PC-9 (cell line): ENCODE data around the gene RBP5. TPM values are rescaled to one million over a fixed set of nuclear protein-coding genes. Genes with fewer than 3 reads are reported as not detected.

Experiments used
- BruUV-seq: library from RNA; stranded (reverse); fragments of 400-500 nt; replicated peaks from 2 replicates; lab custom pipeline; 2021; lab: Mats Ljungman, UMichigan
- CTCF ChIA-PET: fragments of 300-600 bp; sonication (Branson Sonifier 250); formaldehyde crosslinking; loops from one replicate; lab custom pipeline; 2022; ENCODE audit warnings: antibody characterized with exemption; lab: Charles Lee
- POLR2A ChIA-PET: fragments of 300-600 bp; sonication (Branson Sonifier 250); formaldehyde crosslinking; loops from one replicate; lab custom pipeline; 2022; ENCODE audit warnings: antibody characterized with exemption; ENCODE audit not compliant: unreplicated experiment; lab: Charles Lee
- DNase-seq, 2 experiments: peaks; one replicate each; pipeline versions ENCODE4 v3.0.0 to v3.0.0-alpha.2; 2015 to 2022; ENCODE audit warnings: mixed read lengths in 1 of 2
- H2AFZ ChIP-seq: fragments of 200-600 bp; sonication (generic); 2 replicates; pipeline ENCODE4 v1.8.1; 2017; ENCODE audit warnings: antibody characterized with exemption
- H3F3A ChIP-seq: fragments of 200-600 bp; sonication (generic); 2 replicates; pipeline ENCODE4 v1.8.1; 2017; ENCODE audit warnings: antibody characterized with exemption, mild to moderate bottlenecking, low read depth; ENCODE audit not compliant: insufficient read depth
- H3K27ac ChIP-seq: fragments of 200-600 bp; sonication (generic); 2 replicates; pipeline ENCODE4 v1.6.1; 2016; ENCODE audit warnings: mixed run types
- H3K27me3 ChIP-seq: fragments of 200-600 bp; sonication (generic); 2 replicates; pipeline ENCODE4 v1.6.1; 2016; ENCODE audit warnings: low read depth, mixed run types; ENCODE audit not compliant: insufficient read depth
- H3K36me3 ChIP-seq: fragments of 200-600 bp; sonication (generic); 2 replicates; pipeline ENCODE4 v1.6.1; 2016; ENCODE audit warnings: low read depth, mixed run types
- H3K4me1 ChIP-seq: fragments of 200-600 bp; sonication (generic); replicated peaks from 2 replicates; pipeline ENCODE4 v1.6.1; 2016; ENCODE audit warnings: mixed run types; ENCODE audit not compliant: insufficient read depth
- H3K4me2 ChIP-seq: fragments of 200-600 bp; sonication (generic); 2 replicates; pipeline ENCODE4 v1.6.1; 2017; ENCODE audit warnings: mixed run types
- H3K4me3 ChIP-seq: fragments of 200-600 bp; sonication (generic); 2 replicates; pipeline ENCODE4 v1.6.1; 2016; ENCODE audit warnings: mixed run types
- H3K79me2 ChIP-seq: fragments of 200-600 bp; sonication (generic); 2 replicates; pipeline ENCODE4 v1.6.1; 2017; ENCODE audit warnings: low read depth, mixed run types
- H3K9me2 ChIP-seq: fragments of 200-600 bp; sonication (generic); 2 replicates; pipeline ENCODE4 v1.8.1; 2017; ENCODE audit warnings: mild to moderate bottlenecking; ENCODE audit not compliant: insufficient read depth
- H3K9me3 ChIP-seq: fragments of 200-600 bp; sonication (generic); 2 replicates; pipeline ENCODE4 v1.8.1; 2016; ENCODE audit warnings: low read depth; ENCODE audit not compliant: insufficient read depth
- H4K20me1 ChIP-seq: fragments of 200-600 bp; sonication (generic); 2 replicates; pipeline ENCODE4 v1.8.1; 2017; ENCODE audit not compliant: insufficient read depth
- EZH2 ChIP-seq: fragments of 200-600 bp; sonication (generic); IDR thresholded peaks from 2 replicates; pipeline ENCODE4 v1.8.0; 2017; ENCODE audit warnings: antibody characterized with exemption, low read depth
- intact Hi-C: fragments of 100-400 bp; cut with micrococcal nuclease; formaldehyde crosslinking; loops from one replicate; pipeline ENCODE4 v1.10.0; 2022; ENCODE audit not compliant: unreplicated experiment
- total RNA-seq: library from RNA; stranded (reverse); gene quantifications from 2 replicates; pipeline ENCODE4 v1.2.3, GENCODE V29; 2021
- TF ChIP-seq, protein P1 (sequence below): fragments of 200-600 bp; sonication (generic); conservative IDR thresholded peaks from 2 replicates; pipeline ENCODE4 v1.6.1; 2017; ENCODE audit warnings: mixed run types, antibody characterized with exemption, mild to moderate bottlenecking, moderate library complexity

RBP5 gene
- total RNA-seq, 1 experiment from 2014 or later, result 0.74 TPM

DNA sequence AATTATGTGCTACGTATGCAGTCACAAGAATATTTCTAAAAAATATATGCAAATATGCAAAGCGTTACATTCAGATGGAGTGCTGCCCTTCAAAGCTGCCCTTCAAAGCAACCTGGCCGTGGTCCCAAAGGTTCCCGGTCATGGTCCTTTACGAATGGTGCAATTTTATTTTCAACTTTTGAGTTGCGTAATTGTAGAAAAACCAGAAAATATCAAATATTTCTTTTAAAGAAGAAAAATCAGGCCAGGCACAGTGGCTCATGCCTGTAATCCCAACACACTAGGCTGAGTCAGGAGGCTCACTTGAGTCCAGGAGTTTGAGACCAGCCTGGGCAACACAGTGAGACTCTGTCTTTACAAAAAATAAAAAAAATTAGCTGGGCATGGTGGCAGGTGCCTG is 22.8 kb upstream of the RBP5 start:
- H3K79me2 ChIP-seq, result no peaks in the 10 kb centered on the region

DNA sequence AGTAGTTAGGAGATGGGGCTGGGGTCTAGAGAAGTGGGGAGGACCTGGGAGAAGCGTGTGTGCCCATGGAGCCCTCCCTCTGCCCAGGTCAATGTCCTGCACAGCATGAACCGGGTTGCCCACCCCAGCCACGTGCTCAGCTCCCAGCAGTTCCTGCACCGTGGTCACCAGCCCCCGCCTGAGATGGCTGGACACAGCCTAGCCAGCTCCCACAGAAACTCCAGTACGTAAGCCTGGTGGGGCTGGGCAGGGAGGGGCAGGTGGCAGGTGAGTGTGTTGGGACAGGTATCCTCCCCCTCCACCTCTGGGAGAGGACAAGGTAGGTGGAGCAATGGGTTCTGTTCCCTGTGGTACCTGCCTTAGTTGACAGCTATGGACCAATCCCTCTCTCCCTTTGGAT is 22.2 kb upstream of the RBP5 start:
- H3K36me3 ChIP-seq, result peaks cover 6% of the 10 kb centered on the region; the same call in 1 of the 2 replicates
- no peak overlapping the region for H3K27ac ChIP-seq
- H3K4me1 ChIP-seq, result peaks cover 26% of the 10 kb centered on the region
- POLR2A ChIA-PET, result no interaction called here
- no peak overlapping the region for H3K4me3 ChIP-seq
- peaks cover 33% of the 10 kb centered on the region for H3F3A ChIP-seq
- BruUV-seq, result no TSS peak
- DNase-seq, result no peak
- no peaks in the 10 kb centered on the region for H3K79me2 ChIP-seq
- H3K4me2 ChIP-seq, result no peak overlapping the region
- TF ChIP-seq, protein P1, sequence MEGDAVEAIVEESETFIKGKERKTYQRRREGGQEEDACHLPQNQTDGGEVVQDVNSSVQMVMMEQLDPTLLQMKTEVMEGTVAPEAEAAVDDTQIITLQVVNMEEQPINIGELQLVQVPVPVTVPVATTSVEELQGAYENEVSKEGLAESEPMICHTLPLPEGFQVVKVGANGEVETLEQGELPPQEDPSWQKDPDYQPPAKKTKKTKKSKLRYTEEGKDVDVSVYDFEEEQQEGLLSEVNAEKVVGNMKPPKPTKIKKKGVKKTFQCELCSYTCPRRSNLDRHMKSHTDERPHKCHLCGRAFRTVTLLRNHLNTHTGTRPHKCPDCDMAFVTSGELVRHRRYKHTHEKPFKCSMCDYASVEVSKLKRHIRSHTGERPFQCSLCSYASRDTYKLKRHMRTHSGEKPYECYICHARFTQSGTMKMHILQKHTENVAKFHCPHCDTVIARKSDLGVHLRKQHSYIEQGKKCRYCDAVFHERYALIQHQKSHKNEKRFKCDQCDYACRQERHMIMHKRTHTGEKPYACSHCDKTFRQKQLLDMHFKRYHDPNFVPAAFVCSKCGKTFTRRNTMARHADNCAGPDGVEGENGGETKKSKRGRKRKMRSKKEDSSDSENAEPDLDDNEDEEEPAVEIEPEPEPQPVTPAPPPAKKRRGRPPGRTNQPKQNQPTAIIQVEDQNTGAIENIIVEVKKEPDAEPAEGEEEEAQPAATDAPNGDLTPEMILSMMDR, result no peak
- TF ChIP-seq EZH2, result no peak
- no peaks in the 10 kb centered on the region for H3K27me3 ChIP-seq
- intact Hi-C loops, result no loop called here
- CTCF ChIA-PET, result no interaction called here
- H3K9me3 ChIP-seq, result no peaks in the 10 kb centered on the region
- no peaks in the 10 kb centered on the region for H3K9me2 ChIP-seq
- H2AFZ ChIP-seq, result no peak overlapping the region
- H4K20me1 ChIP-seq, result no peaks in the 10 kb centered on the region

More for the DNA sequence above, 22.8 kb upstream of the RBP5 start:
- Histone ChIP-seq H3F3A (peaks cover 38% of the 10 kb centered on the region), H2AFZ (no peak overlapping the region), H4K20me1 (no peaks in the 10 kb centered on the region), H3K27ac (no peak overlapping the region), H3K9me2 (no peaks in the 10 kb centered on the region), H3K27me3 (no peaks in the 10 kb centered on the region), H3K4me1 (peaks cover 32% of the 10 kb centered on the region), H3K36me3 (peaks cover 6% of the 10 kb centered on the region; the same call in 1 of the 2 replicates), H3K9me3 (no peaks in the 10 kb centered on the region), H3K4me2 (no peak overlapping the region), H3K4me3 (no peak overlapping the region)
- no TSS peak for BruUV-seq
- no peak for DNase-seq
- intact Hi-C loops, result no loop called here
- CTCF ChIA-PET, result interaction anchor here (0.6 to 0.7 kb wide), 2 partner anchors 24 to 500 kb away, joined by 7 to 11 read pairs; no protein-coding TSS in a partner anchor
- POLR2A ChIA-PET, result no interaction called here
- TF ChIP-seq, protein P1, result no peak
- no peak for TF ChIP-seq EZH2

DNA sequence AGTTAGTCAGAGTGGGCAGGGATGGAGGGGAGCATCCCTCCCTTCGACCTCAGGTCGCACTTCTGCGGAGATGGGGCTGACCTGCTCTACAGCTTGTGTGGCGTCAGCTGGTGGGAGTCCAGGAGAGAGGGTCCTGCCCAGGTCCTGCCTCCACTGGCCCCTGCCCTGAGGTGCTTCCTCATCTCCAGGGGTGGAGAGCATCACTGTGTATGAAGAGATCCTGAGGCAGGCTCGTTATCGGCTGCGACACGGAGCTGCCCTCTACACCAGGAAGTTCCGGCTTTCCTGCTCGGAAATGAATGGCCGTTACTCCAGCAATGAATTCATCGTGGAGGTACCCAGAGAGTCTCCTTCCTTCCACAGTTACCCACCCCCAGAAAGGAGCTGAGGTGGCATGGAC is 21.7 kb upstream of the RBP5 start:
- Histone ChIP-seq H3K4me3 (no peak overlapping the region), H3F3A (peaks cover 28% of the 10 kb centered on the region), H3K27ac (no peak overlapping the region), H3K9me3 (no peaks in the 10 kb centered on the region), H3K4me2 (no peak overlapping the region), H2AFZ (no peak overlapping the region), H3K36me3 (peaks cover 6% of the 10 kb centered on the region; the same call in 1 of the 2 replicates), H3K79me2 (no peaks in the 10 kb centered on the region), H4K20me1 (no peaks in the 10 kb centered on the region), H3K4me1 (peaks cover 21% of the 10 kb centered on the region), H3K9me2 (no peaks in the 10 kb centered on the region), H3K27me3 (no peaks in the 10 kb centered on the region)
- no peak for TF ChIP-seq EZH2
- TF ChIP-seq, protein P1, result no peak
- CTCF ChIA-PET, result no interaction called here
- POLR2A ChIA-PET, result no interaction called here
- no TSS peak for BruUV-seq
- DNase-seq, result no peak
- intact Hi-C loops, result no loop called here
